H1 (cell line): ENCODE data around the gene GAP43.

Experiments used
- EZH2 ChIP-seq: fragments of 200-600 bp; sonication (generic); IDR thresholded peaks from 2 replicates; pipeline ENCODE4 v1.7.1; 2012; ENCODE audit warnings: low read depth, mild to moderate bottlenecking, moderate library complexity, low read length, inconsistent platforms; ENCODE audit not compliant: severe bottlenecking
- GABPA ChIP-seq: IDR thresholded peaks from 2 replicates; pipeline ENCODE4 v1.6.1; 2011; ENCODE audit warnings: mild to moderate bottlenecking, low read length, moderate library complexity, borderline replicate concordance; ENCODE audit not compliant: insufficient read depth
- KDM1A ChIP-seq: fragments of 200-600, 300-600 bp; sonication (generic); IDR thresholded peaks from 2 replicates; pipeline ENCODE4 v1.7.1; 2016; ENCODE audit warnings: mild to moderate bottlenecking, low read length, borderline replicate concordance
- MAFK ChIP-seq: IDR thresholded peaks from 2 replicates; pipeline ENCODE4 v1.6.1; 2012; ENCODE audit warnings: low read depth, mild to moderate bottlenecking, improper control_type of control experiment, low read length
- NANOG ChIP-seq: IDR thresholded peaks from 2 replicates; pipeline ENCODE4 v1.6.1; 2011; ENCODE audit warnings: low read length, low read depth, mild to moderate bottlenecking, inconsistent platforms; ENCODE audit not compliant: insufficient read depth, poor library complexity, severe bottlenecking
- POLR2A ChIP-seq, 2 experiments: IDR thresholded peaks; 1 replicate in 1 of 2; 2 replicates in 1 of 2; pipeline ENCODE4 v1.6.1; 2011; ENCODE audit warnings: low read depth in 2 of 2, low read length in 2 of 2, mild to moderate bottlenecking in 2 of 2; ENCODE audit errors: control extremely low read depth in 1 of 2
- TF ChIP-seq, protein P1 (sequence below), 3 experiments: IDR thresholded peaks; 1 replicate in 2 of 3; 2 replicates in 1 of 3; pipeline versions ENCODE4 v1.5.1 to v1.6.1; 2011; ENCODE audit warnings: low read length in 3 of 3, mild to moderate bottlenecking in 3 of 3, inconsistent platforms in 2 of 3, low read depth in 1 of 3, moderate library complexity in 1 of 3; ENCODE audit not compliant: insufficient read depth in 1 of 3; ENCODE audit errors: control extremely low read depth in 1 of 3

DNA sequence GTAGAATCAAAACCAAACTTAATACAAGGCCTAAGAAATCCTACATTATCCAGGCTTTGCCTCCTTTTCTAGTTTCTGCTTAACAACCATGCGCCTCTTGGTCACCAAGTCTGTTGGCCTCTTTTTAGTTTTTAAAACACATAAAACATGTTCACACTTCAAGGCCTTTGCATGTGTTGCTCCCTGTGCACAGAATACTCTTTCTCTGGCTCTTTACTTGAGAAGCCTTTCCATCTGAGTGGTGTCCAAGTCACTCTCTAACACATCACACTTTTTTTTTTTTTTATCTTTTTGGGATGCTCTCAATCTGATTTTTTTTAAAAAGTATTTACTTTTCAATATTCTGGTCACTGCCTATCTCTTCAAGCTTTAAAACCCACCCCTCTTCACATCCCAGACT is 14.9 kb downstream of the GAP43 start:
- TF ChIP-seq, protein P1, sequence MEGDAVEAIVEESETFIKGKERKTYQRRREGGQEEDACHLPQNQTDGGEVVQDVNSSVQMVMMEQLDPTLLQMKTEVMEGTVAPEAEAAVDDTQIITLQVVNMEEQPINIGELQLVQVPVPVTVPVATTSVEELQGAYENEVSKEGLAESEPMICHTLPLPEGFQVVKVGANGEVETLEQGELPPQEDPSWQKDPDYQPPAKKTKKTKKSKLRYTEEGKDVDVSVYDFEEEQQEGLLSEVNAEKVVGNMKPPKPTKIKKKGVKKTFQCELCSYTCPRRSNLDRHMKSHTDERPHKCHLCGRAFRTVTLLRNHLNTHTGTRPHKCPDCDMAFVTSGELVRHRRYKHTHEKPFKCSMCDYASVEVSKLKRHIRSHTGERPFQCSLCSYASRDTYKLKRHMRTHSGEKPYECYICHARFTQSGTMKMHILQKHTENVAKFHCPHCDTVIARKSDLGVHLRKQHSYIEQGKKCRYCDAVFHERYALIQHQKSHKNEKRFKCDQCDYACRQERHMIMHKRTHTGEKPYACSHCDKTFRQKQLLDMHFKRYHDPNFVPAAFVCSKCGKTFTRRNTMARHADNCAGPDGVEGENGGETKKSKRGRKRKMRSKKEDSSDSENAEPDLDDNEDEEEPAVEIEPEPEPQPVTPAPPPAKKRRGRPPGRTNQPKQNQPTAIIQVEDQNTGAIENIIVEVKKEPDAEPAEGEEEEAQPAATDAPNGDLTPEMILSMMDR (IDR thresholded peaks at IDR 0.05; ENCODE audit: control extremely low read depth in 1 of 3, insufficient read depth in 1 of 3, low read depth in 1 of 3, low read length in 3 of 3) = no peak
- no peak for TF ChIP-seq GABPA
- no peak for TF ChIP-seq MAFK
- TF ChIP-seq POLR2A (IDR thresholded peaks at IDR 0.05; ENCODE audit: control extremely low read depth in 1 of 2, low read depth in 2 of 2, low read length in 2 of 2) = no peak
- no peak for TF ChIP-seq EZH2
- no peak for TF ChIP-seq NANOG
- TF ChIP-seq KDM1A = no peak
